Loucy (cell line): ENCODE measurements around the gene AGR3.
A peak's percentile ranks its signal among the peaks of the same experiment; 100 is the strongest.

Experiments used
- H2AFZ ChIP-seq: fragments of 200-600 bp; sonication (generic); 2 replicates; pipeline ENCODE4 v1.6.0; 2016; ENCODE audit warnings: antibody characterized with exemption, mild to moderate bottlenecking, low read length, moderate library complexity
- H3F3A ChIP-seq: fragments of 200-600 bp; 2 replicates; pipeline ENCODE4 v1.6.0; 2016; ENCODE audit warnings: antibody characterized with exemption, low read depth, mild to moderate bottlenecking
- H3K27me3 ChIP-seq: fragments of 200-600 bp; sonication (generic); 2 replicates; pipeline ENCODE4 v1.6.1; 2014; ENCODE audit warnings: low read length, mild to moderate bottlenecking; ENCODE audit not compliant: insufficient read depth, poor library complexity, severe bottlenecking
- H3K36me3 ChIP-seq: fragments of 200-600 bp; sonication (generic); 2 replicates; pipeline ENCODE4 v1.6.1; 2016; ENCODE audit warnings: low read length; ENCODE audit not compliant: insufficient read depth
- H3K4me1 ChIP-seq: fragments of 200-600 bp; sonication (generic); 2 replicates; pipeline ENCODE4 v1.5.1; 2014; ENCODE audit warnings: low read length, mild to moderate bottlenecking; ENCODE audit not compliant: insufficient read depth, poor library complexity, severe bottlenecking
- H3K4me2 ChIP-seq: fragments of 200-600 bp; sonication (generic); 2 replicates; pipeline ENCODE4 v1.6.0; 2014; ENCODE audit warnings: antibody characterized with exemption, low read length, low read depth, mild to moderate bottlenecking; ENCODE audit not compliant: poor library complexity, severe bottlenecking
- H3K4me3 ChIP-seq: fragments of 200-600 bp; sonication (generic); 2 replicates; pipeline ENCODE4 v1.5.1; 2014; ENCODE audit warnings: low read length, mild to moderate bottlenecking, mixed read lengths; ENCODE audit not compliant: poor library complexity, severe bottlenecking
- H3K79me2 ChIP-seq: fragments of 200-600 bp; sonication (generic); 2 replicates; pipeline ENCODE4 v1.6.1; 2014; ENCODE audit warnings: low read length; ENCODE audit not compliant: insufficient read depth
- H3K9ac ChIP-seq: fragments of 200-600 bp; sonication (generic); 2 replicates; pipeline ENCODE4 v1.6.0; 2014; ENCODE audit warnings: mild to moderate bottlenecking, low read depth, low read length, moderate library complexity; ENCODE audit not compliant: poor library complexity, severe bottlenecking
- H3K9me2 ChIP-seq: fragments of 200-600 bp; sonication (generic); replicated peaks from 2 replicates; pipeline ENCODE4 v1.6.1; 2016; ENCODE audit warnings: low read depth, low read length, mixed read lengths
- H3K9me3 ChIP-seq: fragments of 200-600 bp; sonication (generic); 2 replicates; pipeline ENCODE4 v1.6.1; 2014; ENCODE audit warnings: mild to moderate bottlenecking, antibody characterized with exemption, low read length, low read depth; ENCODE audit not compliant: insufficient read depth
- H4K20me1 ChIP-seq: fragments of 200-600 bp; sonication (generic); 2 replicates; pipeline ENCODE4 v1.6.0; 2014; ENCODE audit warnings: antibody characterized with exemption, low read length, mild to moderate bottlenecking; ENCODE audit not compliant: insufficient read depth, poor library complexity, severe bottlenecking
- CTCF ChIP-seq: fragments of 200-600 bp; sonication (generic); conservative IDR thresholded peaks from 2 replicates; pipeline ENCODE4 v1.5.1; 2014; ENCODE audit warnings: mild to moderate bottlenecking, antibody characterized with exemption, low read length
- EZH2phosphoT487 ChIP-seq: fragments of 200-600 bp; IDR thresholded peaks from 2 replicates; pipeline ENCODE4 v1.6.1; 2018; ENCODE audit warnings: antibody characterized with exemption, mild to moderate bottlenecking, moderate library complexity, borderline replicate concordance

Gene AGR3

GRCh38 chr7:16891874-16892643 is 10.3 kb upstream of the AGR3 start:
- H4K20me1 ChIP-seq, result no peaks in the 10 kb centered on the region
- H2AFZ ChIP-seq, result peak overlapping the region; percentile 47; the same call in 1 of the 2 replicates
- no peak for TF ChIP-seq CTCF
- no peak for TF ChIP-seq EZH2phosphoT487
- H3F3A ChIP-seq, result no peaks in the 10 kb centered on the region
- no peaks in the 10 kb centered on the region for H3K79me2 ChIP-seq
- no peaks in the 10 kb centered on the region for H3K9me2 ChIP-seq
- no peak overlapping the region for H3K4me2 ChIP-seq
- H3K9ac ChIP-seq, result no peak overlapping the region
- H3K4me1 ChIP-seq, result peaks cover 10% of the 10 kb centered on the region
- no peaks in the 10 kb centered on the region for H3K27me3 ChIP-seq
- H3K4me3 ChIP-seq, result no peak overlapping the region
- no peaks in the 10 kb centered on the region for H3K9me3 ChIP-seq
- no peaks in the 10 kb centered on the region for H3K36me3 ChIP-seq

- no peaks in the 10 kb centered on the region for H3K27me3 ChIP-seq
- no peaks in the 10 kb centered on the region for H3K79me2 ChIP-seq
- TF ChIP-seq EZH2phosphoT487, result no peak
- TF ChIP-seq CTCF, result peak; percentile 79
- H3K9me2 ChIP-seq, result no peaks in the 10 kb centered on the region
- no peaks in the 10 kb centered on the region for H3F3A ChIP-seq
- no peaks in the 10 kb centered on the region for H3K36me3 ChIP-seq
- H3K9ac ChIP-seq, result no peak overlapping the region
- H3K4me1 ChIP-seq, result peaks cover 10% of the 10 kb centered on the region
- H3K4me2 ChIP-seq, result no peak overlapping the region
- H3K4me3 ChIP-seq, result no peak overlapping the region
- H3K9me3 ChIP-seq, result no peaks in the 10 kb centered on the region
- no peaks in the 10 kb centered on the region for H4K20me1 ChIP-seq
- H2AFZ ChIP-seq, result peak overlapping the region; percentile 47; the same call in 1 of the 2 replicates
Measured at GRCh38 chr7:16891338-16891737, 9.6 kb upstream of the AGR3 start.

GRCh38 chr7:16889851-16890415 is 8.2 kb upstream of the AGR3 start:
- Histone ChIP-seq H3K79me2 (no peaks in the 10 kb centered on the region), H4K20me1 (no peaks in the 10 kb centered on the region), H2AFZ (peak overlapping the region; percentile 11; the same call in 1 of the 2 replicates), H3K36me3 (no peaks in the 10 kb centered on the region), H3K9ac (no peak overlapping the region), H3K9me3 (no peaks in the 10 kb centered on the region), H3K9me2 (no peaks in the 10 kb centered on the region), H3K27me3 (no peaks in the 10 kb centered on the region), H3K4me2 (peak overlapping the region; percentile 12), H3K4me1 (peaks cover 10% of the 10 kb centered on the region), H3K4me3 (no peak overlapping the region), H3F3A (no peaks in the 10 kb centered on the region)
- TF ChIP-seq EZH2phosphoT487, result no peak
- TF ChIP-seq CTCF, result no peak
